Heart left ventricle (tissue), 13 donors: ENCODE results near the gene EVX1.

Source experiments
- POLR2A ChIP-seq, 2 donors: fragments of 450-650 bp; IDR thresholded peaks; one replicate each; pipeline ENCODE4 v1.6.1; 2017; ENCODE audit warnings: antibody characterized with exemption in 2 of 2, mild to moderate bottlenecking in 2 of 2, moderate library complexity in 2 of 2
- TF ChIP-seq, protein P1 (sequence below), 12 donors: fragments of 200-600 bp; sonication (generic) in 4 of 12; IDR thresholded peaks; one replicate each; pipeline versions ENCODE4 v1.5.0 to v1.8.0; 2018 to 2022; ENCODE audit warnings: antibody characterized with exemption in 12 of 12, mild to moderate bottlenecking in 5 of 12
- donor health status: ischemic (EF 13 %, LVEDD 7.1; RV severe dilation, severe dysfunction).
- donor health status: DM: no; HTN: yes; CAD: no.
- donor health status: DM: no; HTN: no; CAD: no.
- donor health status: ischemic (EF 25% LVEDD 6.9; RV normal size, moderate dysfunction).
- donor health status: ischemic (EF 25% LVEDD 5.7; RV mildly dilated, moderate dysfunction).
- donor health status: ischemic (EF 35%, LVEDD 5.7; RV mildly dilated, moderate dysfunction).
- donor health status: nonischemic (EF 11% LVEDD 7.7; RV severe dilation, severe dysfunction).
- donor health status: DM: yes; HTN: yes; CAD: no.
- donor health status: PGD.
- donor health status: ischemic (EF 29% LVEDD 5.4; RV normal size, mild dysfunction).
- donor health status: nonischemic (EF 23%, LVEDD 6.1; RV moderate dilation, normal function).

DNA sequence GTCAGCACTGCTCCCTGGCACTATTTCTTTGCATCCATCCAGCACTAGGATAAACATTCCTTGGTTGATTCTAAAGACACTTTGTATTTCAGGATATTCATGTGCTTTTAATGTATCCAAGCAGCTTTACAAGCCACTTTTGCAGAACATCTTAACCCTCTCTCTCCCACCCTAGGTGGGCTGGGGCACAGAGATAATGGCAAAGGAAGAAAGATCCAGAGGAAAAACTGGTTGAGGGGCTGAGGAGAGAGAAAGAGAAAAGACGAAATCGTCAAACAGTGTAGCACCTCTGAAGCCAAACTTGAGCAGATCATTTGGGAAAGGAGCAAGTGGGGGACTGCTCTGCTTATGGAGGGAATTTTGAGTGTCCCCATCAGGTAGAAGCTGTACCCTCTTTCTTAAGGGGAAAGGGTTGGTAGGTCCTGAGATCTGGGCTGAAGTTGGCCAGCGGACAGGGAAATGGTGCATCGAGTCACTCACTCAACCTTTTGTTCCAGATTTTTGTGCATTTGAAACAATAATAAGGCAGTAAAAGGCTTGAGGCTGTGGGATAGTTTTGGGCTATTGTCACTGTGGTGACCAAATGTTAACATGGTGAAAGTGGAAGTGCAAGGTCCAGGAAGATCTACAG lies 38.5 kb upstream of the EVX1 start:
- TF ChIP-seq, protein P1, sequence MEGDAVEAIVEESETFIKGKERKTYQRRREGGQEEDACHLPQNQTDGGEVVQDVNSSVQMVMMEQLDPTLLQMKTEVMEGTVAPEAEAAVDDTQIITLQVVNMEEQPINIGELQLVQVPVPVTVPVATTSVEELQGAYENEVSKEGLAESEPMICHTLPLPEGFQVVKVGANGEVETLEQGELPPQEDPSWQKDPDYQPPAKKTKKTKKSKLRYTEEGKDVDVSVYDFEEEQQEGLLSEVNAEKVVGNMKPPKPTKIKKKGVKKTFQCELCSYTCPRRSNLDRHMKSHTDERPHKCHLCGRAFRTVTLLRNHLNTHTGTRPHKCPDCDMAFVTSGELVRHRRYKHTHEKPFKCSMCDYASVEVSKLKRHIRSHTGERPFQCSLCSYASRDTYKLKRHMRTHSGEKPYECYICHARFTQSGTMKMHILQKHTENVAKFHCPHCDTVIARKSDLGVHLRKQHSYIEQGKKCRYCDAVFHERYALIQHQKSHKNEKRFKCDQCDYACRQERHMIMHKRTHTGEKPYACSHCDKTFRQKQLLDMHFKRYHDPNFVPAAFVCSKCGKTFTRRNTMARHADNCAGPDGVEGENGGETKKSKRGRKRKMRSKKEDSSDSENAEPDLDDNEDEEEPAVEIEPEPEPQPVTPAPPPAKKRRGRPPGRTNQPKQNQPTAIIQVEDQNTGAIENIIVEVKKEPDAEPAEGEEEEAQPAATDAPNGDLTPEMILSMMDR (IDR thresholded peaks at IDR 0.05), result no peak
- no peak for TF ChIP-seq POLR2A (IDR thresholded peaks at IDR 0.05)
